Activated CD4-positive, CD25-positive, alpha-beta regulatory T cell treated with anti-CD3 and anti-CD28 coated beads, Interleukin-2, amount 50 U/mL, for 16 hours (primary cell): ENCODE results near the gene CREB3L1.

Source experiments
- DNase-seq: peaks from one replicate; pipeline ENCODE4 v3.0.0-alpha.2; 2020; ENCODE audit warnings: low read depth, low spot score

CREB3L1 gene

DNA sequence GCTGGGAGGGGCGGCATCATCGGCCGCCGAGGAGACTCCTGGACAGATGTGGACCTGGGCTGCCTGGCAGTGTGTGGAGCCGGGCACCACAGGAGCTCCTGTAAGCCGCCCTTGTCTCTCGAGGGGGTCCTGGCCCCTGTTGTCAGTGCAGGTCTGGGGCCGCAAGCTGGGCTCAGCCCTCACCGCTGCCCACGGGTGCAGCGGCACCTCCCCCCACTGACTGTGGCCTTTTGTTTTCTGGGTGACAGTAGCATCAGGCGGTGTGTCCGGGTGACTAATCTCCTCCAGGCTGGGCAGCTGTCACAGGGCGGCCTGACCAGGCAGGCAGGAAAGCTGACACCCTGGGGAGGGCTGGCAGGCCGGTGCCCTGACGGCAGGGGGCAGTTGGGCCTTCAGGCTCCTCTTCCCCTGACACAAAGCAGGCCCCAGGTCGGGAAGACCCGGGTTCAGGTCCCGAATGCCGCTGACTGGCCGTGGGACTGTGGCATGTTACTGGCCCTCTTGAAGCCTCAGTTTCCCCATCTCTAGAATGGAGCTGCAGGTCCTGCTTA lies 86.1 kb downstream of the CREB3L1 start:
- no peak for DNase-seq

DNA sequence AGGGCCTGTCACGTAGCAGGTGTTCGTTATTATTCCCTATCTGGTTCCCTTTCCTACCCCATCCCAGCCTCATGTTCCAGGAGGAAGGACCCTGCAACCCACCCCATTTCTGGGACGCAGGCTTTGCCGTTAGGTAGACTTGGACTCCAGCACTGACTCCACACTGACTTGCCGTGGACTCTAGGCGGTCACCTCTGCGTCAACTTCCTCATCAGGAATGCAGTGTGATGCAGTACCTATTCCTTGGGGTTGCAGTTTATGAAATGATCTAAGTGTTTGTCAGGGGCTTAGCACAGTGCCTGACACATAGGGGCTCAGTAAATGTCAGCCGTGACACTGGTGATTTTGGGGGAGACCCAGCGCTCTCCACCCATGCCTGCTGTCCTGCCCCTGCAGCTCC lies 86.6 kb downstream of the CREB3L1 start:
- DNase-seq, result no peak

DNA sequence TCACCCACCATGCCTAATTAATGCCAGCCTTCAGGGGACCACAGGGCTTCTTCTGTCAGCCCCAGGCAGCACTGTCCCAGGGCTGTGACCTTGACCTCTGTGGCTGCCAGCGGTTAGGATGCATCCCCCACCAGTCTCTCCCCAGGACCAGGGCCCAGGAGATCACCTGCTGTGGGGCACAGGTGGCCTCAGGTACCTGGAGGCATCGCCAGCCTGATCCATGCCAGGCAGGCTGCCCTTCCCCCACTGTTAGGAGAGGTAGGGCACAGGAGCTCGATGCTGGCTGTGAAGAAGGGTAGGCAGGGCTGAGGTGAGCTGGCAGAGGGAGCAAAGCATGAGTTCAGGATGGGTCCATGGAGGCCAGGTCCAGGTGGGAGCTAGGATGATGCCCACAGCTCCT lies 87.3 kb downstream of the CREB3L1 start:
- no peak for DNase-seq

DNA sequence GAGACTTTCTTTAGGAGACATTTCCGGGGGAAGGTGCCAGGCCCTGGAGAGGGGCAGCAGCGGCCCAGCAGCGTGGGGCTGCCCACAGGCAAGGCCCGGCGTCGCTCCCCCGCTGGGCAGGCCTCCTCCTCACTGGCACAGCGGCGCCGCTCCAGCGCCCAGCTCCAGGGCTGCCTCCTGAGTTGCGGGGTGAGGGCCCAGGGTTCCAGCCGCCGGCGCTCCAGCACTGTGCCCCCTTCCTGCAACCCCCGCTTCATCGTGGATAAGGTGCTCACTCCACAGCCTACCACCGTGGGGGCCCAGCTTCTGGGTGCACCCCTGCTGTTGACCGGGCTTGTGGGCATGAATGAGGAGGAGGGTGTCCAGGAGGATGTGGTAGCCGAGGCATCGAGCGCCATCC lies 88.8 kb downstream of the CREB3L1 start:
- DNase-seq, result no peak

DNA sequence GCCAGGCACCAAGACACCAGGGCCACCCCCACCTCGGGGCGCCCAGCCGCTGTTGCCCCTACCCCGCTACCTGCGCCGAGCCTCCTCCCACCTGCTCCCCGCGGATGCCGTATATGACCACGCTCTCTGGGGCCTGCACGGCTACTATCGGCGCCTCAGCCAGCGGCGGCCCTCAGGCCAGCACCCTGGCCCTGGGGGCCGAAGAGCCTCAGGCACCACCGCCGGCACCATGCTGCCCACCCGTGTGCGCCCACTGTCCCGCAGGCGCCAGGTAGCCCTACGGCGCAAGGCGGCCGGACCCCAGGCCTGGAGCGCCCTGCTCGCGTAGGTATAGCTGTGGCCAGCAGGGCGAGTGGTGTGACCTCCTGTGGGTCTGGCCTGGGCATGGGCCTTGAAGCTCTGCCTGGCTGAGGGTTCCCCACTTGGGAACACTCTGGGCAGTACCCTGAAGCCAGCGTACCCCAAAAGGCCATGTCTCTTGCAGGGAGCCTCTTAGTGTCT lies 89.2 kb downstream of the CREB3L1 start:
- DNase-seq, result no peak

DNA sequence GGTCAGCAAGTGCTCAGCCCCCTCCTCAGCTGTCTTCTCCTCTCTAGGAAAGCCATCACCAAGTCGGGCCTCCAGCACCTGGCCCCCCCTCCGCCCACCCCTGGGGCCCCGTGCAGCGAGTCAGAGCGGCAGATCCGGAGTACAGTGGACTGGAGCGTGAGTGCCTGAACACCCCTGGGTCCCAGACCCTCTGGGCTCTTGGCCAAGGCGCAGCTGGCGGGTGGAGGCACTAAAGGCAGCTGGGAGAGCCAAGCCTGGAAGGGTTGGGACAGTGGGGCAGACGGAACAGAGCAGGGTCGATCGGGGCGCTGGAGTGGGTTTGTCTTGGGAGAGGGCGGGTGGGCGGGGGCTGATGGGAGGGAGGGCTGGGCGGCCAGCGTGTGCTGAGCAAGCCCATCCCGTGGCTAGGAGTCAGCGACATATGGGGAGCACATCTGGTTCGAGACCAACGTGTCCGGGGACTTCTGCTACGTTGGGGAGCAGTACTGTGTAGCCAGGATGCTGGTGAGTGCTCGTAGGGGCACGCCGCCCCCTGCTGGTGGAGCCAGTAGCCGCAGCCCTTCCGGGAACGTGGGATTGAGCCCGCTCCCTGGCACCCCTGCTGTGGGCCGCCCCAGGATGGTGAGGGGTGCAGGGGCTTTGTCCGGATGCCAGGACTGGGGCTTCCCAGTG lies 89.9 kb downstream of the CREB3L1 start:
- peak; percentile 53 for DNase-seq

DNA sequence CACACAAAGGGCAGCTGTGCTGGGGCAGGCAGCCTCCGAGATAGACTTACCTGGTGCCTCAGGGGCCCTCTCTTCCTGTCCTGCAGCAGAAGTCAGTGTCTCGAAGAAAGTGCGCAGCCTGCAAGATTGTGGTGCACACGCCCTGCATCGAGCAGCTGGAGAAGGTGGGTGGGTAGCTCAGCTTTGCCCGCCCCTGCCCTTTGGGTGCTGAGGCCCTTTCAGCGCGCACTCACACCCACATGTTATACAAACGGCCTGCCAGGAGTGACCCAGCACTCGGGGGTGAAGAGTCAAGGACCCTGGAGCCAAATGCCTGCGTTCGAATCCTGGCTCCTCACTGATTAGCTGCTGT lies 90.4 kb downstream of the CREB3L1 start:
- DNase-seq, result no peak

DNA sequence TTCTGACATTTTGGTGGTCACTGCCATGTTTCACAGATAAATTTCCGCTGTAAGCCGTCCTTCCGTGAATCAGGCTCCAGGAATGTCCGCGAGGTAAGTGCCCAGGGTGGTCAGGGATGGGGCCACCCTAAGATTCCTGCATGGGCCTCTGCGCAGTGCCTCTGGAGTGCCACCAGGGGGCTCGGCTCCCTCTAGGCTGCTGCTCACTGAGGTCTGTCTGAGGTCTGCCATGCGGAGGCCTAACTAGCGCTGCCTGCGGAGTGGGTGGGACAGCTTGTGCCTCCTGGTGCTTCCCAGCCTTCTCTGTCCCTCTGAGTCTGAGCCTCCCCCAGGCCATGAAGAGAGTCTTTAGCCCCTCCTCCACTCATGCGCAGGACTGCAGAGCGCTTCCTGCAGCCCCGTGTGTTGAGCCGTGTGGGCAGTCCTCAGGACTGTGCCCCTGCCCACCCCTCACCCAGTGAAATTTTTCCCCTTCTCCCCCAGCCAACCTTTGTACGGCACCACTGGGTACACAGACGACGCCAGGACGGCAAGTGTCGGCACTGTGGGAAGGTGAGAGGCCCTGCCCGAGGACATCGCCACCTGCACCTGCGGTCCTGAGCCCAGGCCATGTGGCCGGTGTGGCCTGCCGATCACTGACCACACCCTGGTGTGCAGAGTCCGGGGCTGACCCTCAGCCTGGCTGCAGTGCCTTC lies 92.1 kb downstream of the CREB3L1 start:
- no peak for DNase-seq

DNA sequence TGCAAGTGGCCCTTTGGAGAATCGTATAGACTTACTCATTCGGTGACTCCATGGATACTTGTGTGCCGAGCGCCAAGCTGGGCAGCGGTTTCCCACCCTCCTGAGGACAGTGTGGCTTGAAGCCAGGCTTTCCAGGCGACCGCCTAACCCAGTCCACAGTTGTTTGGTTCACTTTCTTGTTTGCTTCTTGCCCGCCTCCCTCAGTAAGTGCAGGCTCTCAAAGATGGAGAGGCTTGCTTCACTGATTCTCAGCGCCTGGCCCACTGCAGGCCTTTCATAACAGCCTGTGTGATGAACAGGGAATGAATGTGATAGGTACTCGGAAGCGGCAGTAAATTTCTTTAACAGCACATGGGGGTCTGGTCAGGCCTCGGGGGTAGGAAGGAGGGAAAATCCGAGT lies 92.8 kb downstream of the CREB3L1 start:
- DNase-seq, result no peak
